MM.1S (cell line): ENCODE data around the gene UGT1A5.

Experiments
- CTCF ChIP-seq: fragments of 300-600 bp; sonication (generic); IDR thresholded peaks from 2 replicates; pipeline ENCODE4 v1.5.1; 2016; ENCODE audit warnings: antibody characterized with exemption, low read length, mixed read lengths
- EZH2 ChIP-seq: fragments of 300-600 bp; sonication (generic); optimal IDR thresholded peaks from 2 replicates; pipeline ENCODE3; 2017; ENCODE audit warnings: low read depth, mild to moderate bottlenecking, antibody characterized with exemption, low read length, mixed read lengths

GRCh38 chr2:233815861-233816260 is 103.2 kb downstream of the UGT1A5 start:
- TF ChIP-seq EZH2 = no peak
- no peak for TF ChIP-seq CTCF
